Embryonic facial prominence (tissue), 1 donor: ENCODE results near the gene ZNF10.

Source experiments
- DNase-seq: peaks from one replicate; pipeline ENCODE4 v3.0.0-alpha.2; 2016; ENCODE audit errors: extremely low spot score

The ZNF10 gene

DNA sequence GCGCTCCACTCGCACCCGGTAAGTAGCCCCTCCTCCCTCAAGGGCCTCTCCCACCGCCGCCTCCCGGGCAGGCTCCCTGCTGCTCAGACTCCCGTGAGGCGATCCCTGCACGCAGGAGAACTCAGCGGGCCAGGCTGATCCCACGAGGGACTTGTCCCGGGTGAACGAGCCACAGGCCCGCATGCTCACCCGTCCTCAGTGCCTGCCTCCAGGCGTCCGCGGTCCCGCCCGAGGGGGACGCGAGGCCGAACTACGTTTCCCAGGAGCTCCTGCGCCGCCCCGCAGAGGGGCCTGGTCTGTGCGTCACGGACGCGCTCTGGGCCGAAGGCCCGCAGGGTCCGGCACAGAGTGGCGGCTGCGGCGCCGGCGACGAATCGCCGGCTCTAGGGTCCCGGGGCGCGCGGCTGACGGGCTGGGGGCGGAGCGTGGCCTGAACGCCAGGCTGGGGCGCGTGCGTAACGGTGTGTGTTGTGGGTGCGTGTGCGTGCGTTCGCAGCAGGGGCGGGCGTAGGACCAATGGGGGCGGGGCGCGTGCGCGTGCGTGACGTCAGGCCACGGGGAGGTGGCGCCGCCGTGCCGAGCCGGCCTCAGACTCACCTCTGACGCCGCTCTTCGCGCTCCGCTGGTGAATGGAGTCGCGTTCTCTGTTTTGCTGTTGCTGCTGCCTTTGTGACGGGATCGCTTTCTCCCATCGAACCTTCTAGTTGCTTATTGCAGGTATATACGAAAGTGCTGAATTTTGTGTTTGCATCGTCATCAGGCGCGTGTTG is at the start of gene ZNF10, which contains the start of gene ZNF891:
TSS of gene ZNF10 (plus strand) at position 590 of the 770 bp plus-strand sequence. CDS start 13,866 bp downstream, outside the sequence.
TSS of gene ZNF891 (minus strand) at position 237 of the 770 bp plus-strand sequence. CDS start 8,356 bp downstream, outside the sequence.
- DNase-seq = peak; percentile 89

DNA sequence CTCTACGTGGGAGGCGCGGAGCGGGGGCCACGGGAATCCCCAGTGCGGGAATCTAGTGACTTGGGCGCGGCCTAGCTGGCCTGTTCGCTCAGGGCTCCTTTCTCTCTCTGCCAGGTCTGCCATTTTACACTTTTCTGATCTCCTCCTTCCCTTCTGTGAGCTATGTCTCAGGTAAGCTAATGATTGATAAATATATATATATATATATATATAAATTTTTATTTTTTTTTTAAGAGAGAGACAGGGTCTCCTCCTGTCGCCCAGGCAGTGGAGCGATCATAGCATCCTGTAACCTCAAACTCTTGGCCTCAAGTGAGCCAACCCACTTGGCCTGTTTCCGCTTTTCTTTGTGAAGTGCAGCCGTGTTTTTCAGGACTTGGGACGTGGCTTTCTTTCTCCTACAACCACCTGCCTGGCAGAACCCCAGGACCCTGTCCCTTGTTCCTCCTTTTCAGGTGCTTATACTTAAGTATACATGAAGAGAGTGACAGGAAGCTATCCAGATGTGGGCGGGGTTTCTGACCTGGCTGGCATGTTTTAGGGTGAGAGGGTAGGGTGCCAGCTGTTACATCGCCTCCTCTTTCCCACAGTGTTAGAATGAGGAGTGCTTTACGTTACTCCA is 49.2 kb upstream of the ZNF10 start:
- DNase-seq = peak; percentile 42

DNA sequence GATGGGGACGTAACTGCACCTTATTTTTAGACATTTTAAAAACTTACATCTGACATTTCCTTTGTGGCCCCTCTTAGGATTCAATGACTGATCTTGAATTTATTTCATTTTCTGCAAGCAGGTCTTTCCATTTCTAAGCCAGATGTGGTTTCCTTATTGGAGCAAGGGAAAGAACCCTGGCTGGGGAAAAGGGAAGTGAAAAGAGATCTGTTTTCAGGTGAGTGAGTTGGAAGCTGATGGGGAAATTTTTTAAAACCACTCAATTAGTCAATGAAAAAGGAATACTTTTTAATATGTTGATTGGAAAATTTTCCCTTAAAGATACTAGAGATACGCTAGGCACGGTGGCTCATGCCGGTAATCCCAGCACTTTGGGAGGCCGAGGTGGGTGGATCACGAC is 47.1 kb upstream of the ZNF10 start:
- no peak for DNase-seq

DNA sequence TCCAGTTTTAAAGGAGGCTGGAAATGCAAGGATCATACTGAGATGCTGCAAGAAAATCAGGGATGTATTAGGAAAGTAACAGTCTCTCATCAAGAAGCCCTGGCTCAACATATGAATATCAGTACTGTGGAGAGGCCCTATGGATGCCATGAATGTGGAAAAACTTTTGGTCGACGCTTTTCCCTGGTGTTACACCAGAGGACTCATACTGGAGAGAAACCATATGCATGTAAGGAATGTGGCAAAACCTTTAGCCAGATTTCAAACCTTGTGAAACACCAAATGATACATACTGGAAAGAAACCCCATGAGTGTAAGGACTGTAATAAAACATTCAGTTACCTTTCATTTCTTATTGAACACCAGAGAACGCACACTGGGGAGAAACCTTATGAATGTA is 24.8 kb upstream of the ZNF10 start:
- no peak for DNase-seq

DNA sequence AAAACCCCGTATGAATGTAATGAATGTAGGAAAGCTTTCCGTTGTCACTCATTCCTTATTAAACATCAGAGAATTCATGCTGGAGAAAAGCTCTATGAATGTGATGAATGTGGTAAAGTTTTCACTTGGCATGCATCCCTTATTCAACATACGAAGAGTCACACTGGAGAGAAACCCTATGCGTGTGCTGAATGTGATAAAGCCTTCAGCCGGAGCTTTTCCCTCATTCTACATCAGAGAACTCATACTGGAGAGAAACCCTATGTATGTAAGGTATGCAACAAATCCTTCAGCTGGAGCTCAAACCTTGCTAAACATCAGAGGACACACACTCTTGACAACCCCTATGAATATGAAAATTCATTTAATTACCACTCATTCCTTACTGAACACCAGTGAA is 24.2 kb upstream of the ZNF10 start:
- DNase-seq = no peak

DNA sequence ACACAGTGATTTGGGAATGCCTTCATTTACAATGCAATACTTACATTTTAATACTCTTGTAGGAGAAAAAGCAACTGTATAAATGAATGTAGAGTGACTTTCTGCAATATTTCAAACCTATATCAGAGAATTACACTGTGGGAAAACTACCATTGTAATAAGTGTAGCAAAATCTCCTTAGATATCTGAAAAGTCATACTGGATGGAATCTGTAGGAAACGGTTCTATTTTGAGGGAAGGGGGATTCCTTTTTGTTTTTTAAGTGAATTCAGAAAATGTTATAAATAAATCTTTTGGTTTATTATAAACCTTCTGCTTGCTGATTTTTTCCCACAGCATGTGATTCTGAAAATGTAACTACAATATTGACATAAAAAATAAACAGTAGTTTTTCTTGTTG is 23.3 kb upstream of the ZNF10 start:
- no peak for DNase-seq

DNA sequence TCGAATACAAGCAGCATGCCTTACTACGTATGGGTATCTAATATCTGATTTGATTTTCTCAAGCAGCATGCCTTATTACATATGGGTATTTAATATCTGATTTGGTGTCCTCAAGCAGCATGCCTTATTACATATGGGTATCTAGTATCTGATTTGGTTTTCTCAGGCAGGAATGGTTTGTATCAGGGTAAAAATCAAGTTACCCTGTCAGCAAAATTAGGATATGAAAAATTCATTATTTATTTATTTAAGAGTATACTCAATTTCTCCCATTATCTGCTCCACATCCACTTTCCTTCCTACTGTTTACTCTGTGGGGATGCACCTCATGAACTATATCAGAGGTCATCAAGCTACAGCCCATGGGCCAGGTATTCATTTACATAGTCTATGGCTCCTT is 22.3 kb upstream of the ZNF10 start:
- DNase-seq = no peak

DNA sequence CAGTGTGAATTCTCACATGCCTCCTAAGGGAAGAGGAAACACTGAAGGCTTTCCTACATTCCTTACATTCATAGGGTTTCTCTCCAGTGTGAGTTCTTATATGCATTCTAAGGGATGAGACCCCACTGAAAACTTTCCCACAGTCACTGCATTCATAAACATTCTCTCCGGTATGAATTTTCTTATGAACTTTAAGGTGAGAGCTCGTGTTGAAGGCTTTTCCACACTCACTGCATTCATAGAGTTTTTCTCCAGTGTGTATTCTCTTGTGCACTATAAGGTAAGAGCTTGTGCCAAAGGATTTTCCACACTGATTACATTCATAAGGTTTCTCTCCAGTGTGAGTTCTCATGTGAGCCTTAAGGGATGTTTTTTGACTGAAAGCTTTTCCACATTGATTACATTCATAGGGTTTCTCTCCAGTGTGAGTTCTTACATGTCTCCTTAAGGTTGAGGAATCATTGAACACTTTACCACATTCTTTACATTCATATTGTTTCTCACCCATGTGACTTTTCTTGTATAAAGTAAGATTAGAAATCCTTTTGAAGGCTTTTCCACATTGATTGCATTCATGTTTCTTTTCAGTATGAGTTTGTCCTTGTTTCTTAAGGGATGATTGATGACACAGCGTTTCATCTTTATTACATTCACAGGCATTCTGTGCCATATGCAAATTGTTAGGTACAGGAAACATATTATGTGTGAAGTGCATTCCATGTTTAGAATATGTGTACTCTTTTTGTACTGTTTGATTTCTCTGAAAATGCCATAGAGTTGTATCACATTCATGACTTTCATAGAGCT is 9.8 kb upstream of the ZNF10 start:
- no peak for DNase-seq

DNA sequence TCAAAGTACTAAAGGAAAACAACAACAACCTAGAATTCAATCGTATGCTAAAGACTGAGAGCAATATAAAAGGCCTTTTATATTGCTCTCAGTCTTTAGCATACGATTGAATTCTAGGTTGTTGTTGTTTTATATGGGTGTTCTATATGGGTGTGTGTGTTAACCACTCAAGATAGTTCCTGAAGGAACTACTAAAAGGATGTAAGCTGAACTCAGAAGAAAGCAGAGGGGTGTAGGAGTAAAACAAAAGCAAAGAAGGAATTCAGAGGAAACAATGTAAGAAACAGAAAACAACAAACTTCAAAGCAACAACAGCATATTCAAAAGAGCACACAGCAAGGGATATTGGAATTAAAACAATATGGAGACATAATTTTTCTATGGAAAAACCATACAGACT is 5.8 kb upstream of the ZNF10 start:
- no peak for DNase-seq

DNA sequence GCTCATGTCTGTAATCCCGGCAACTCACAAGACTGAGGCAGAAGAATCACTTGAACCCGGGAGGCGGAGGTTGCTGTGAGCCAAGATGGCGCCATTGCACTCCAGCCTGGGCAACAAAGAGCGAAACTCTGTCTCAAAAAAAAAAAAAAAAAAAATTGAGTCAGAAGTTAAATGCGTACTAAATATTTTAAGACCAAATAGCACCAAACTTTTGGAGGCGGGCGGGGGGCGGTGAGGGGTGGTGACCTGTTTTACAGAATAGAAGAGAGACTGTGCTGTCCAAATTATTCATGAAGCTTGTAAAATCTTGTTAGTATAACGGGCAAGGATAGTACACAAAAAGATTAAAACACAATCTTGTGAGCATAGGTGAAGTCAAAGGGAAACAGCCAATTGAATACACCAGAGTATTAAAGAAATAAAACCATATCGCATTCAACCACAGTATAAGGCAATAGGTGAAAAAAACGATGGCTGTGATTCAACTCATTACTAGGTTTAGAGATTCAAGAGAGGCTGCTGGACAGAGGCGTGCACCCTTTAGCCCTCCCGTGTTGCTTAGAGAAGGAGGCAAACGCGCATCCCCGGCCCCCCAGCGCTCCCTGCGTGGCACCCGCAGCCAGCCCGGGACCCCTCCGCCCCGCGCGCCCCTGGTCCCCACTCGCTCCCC is 924 bp upstream of the ZNF10 start:
- DNase-seq = no peak

DNA sequence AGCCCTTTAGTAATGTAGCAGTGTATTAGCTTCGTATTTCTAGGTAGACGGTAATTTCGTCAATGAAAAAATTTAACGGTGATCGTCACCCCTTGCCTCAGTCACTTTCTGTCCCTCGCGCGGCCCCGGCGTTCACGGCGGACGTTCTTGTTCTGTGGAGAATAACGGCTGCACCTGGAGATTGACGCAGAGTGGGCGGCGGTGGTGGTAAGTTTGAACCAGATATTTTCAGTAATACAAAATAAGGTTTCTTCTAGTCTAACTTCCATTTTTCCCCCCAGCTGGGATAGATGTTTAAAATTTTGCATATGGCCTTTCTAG is 341 bp downstream of the ZNF10 start:
- DNase-seq = no peak

DNA sequence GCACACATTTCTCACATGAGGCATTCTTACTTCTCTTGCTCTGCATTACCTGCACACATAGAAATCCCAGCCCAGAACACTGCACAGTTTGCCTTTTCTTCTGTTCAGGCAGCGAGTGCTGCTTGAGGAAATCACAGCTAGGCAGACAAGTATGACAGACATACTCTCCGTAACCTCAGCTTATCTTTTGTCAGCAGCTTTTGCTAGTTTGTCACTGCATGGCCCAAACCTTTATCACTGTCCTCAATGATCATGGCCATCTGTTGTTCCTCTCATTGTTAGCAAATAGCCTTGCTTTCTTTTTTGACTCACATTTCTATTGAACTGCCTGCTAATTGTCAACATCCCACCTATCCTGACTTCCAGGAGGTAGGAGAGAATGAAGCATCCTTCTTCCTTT is 5.3 kb downstream of the ZNF10 start:
- no peak for DNase-seq

DNA sequence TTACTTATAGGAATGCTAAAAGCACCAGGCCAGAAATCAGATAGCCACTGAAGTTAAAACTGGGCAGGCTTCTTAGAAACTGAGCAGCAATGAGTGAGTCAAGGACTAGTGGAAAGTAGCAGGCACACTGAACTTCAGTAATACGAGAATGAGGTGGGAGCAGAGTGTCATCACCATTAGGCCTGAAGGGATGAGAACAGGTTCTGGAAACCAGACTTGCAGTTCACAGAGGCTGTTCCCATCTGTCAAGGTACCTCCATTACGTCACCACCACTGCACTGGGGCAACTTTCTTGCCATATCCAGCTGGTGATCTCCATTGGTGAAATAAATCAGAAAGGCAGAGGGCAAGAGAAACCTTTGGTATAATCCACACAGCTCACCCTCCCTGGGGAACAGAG is 15.6 kb downstream of the ZNF10 start:
- DNase-seq = no peak

DNA sequence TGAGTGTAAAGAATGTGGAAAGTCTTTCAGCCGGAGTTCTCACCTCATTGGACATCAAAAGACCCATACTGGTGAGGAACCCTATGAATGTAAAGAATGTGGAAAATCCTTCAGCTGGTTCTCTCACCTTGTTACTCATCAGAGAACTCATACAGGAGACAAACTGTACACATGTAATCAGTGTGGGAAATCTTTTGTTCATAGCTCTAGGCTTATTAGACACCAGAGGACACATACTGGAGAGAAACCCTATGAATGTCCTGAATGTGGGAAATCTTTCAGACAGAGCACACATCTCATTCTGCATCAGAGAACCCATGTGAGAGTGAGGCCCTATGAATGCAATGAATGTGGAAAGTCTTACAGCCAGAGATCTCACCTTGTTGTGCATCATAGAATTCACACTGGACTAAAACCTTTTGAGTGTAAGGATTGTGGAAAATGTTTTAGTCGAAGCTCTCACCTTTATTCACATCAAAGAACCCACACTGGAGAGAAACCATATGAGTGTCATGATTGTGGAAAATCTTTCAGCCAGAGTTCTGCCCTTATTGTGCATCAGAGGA is 25.8 kb downstream of the ZNF10 start:
- DNase-seq = no peak

DNA sequence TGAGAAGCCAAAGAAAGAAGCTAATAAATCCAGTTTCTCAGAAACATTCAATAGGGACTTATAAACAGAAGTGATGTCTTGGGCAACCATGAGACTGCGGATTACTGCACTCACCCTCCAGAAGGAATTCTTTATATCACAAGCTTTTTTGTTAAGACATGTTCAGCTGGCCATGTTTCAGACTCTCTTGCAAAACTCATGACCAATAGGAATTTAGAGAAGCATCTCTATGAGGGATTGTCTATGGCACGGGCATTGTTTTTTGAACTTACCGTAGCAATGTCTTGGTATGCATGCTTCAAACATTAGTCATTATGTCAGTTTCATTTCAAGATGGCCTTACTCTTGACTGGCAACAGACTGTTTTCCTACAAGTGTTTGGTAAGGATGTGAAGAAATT is 35.3 kb downstream of the ZNF10 start:
- DNase-seq = no peak

DNA sequence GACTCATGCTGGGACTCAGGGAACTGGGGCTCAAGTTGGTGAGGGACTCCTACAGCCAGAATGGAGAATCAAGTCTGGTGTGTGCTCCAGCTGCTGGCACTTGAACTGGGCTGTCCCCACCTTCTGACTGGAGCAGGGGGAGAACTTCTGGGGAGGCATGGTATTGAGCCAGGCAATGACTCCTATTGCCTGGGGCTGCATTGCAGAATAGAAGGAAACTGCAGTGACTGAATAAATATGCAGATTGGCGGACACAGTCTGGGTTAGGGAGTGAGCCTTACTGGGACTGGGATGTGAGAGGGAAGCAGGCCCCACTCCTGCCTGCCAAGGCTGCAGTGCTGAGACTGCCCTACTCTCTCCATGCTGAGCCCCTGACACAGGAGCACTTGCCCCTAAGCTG is 42.1 kb downstream of the ZNF10 start:
- no peak for DNase-seq

DNA sequence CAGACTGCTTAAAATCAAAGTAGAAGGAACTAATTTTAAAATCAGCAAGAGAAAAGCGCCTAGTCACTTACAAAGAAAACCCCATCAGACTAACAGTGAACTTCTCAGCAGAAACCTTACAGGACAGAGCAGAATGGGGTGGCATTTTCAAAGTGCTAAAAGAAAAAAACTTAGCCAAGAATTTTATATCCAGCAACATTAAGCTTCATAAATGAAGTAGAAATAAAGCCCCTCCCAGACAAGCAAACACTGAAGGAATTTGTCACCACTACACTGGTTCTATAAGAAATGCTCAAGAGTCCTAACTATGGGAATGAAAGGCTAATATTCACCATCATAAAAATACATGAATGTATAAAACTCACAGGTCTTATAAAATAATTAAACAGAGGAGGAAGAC is 44.5 kb downstream of the ZNF10 start:
- DNase-seq = no peak

DNA sequence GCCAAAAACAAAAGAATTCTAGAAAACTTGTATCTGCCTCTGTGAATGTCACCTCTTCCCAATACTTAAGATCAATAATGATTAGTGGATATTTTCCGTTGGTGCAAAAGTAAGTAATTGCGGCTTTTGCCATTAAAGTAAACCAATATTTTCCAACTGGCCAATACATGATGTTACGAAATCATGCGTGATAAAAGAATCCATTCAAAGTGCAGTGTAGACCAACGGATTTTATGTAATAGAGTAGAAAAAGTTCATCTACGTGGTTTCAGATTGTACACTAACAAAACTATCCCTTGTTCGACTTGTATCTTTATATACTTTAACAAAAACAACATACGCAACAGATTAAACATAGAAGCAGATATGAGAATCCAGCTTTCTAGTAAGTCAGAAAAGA is 50.2 kb downstream of the ZNF10 start:
- no peak for DNase-seq

DNA sequence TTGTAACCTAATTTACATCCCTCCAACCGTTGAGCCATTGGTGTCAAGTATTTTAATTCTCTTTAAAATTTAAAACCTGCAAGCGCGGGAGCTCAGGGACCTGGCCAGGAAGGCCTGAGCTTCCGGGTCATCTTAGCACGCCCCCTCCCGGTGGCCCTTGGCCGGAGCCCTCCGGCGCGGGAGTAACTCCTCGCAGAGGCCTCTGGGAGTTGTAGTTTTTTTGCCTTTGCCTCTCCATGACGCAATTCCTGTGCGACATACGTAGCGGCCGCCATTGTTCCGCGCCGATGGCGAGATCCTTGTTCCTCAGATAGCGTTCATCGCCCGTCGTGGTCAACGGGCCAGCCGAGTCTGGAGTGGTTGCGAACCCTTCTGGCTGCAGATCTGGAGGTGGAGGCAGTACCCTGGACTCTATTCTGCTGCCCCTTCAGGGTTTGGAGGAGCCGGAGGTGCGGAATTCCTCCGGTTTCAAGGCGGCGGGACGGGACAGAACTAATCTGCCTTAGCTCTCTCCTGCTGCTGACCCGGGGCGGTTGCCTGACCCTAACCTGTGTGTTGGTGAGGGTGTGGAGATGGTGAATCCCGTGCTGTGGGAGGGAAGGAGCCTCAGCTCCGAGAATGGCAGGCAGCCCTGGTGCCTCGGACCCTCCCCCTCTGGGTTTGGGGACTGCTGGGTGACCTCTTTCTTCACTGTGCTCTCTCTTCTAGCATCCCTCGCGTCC is 51.0 kb downstream of the ZNF10 start, which contains the start of gene ZNF268:
TSS of gene ZNF268 (plus strand) at position 258 of the 722 bp plus-strand sequence. CDS start 503 bp downstream, outside the sequence.
- DNase-seq = peak; percentile 57

DNA sequence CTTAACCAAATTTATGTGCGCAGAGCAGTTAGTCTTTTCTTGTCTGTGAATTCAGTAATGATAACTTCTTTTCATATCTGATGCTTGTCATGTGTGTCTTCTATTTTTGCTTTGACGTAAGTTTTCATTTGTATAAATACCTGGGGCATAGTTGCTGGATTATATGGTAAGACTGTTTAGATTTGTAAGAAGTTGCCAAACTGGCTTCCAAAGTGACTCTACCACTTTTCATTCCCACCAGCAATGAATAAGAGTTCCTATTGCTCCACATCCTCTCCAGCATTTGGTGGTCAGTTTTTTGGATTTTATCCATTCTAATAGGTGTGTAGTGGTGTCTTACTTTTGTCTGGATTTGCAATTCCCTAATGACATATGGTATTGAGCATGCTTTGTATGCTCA is 59.7 kb downstream of the ZNF10 start:
- DNase-seq = no peak

DNA sequence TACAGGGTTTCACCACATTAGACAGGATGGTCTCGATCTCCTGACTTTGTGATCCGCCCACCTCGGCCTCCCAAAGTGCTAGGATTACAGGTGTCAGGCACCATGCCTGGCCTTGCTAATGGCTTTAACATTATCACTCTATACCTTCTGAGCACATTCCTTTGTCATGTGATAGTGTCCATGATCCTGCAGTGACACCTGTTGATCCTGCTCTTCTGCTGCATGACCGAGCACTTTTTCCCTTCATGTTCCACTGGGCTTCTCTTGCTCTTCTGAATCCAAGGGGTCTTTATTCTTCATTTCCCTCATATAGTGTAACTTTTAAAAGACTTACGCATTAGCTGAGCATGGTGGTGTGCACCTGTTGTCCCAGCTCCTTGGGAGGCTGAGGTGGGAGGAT is 62.4 kb downstream of the ZNF10 start:
- no peak for DNase-seq
